ENCODE data around the gene MCTP2.

GRCh38 chr15:94457661-94458060, 226.3 kb downstream of the MCTP2 start:
- TF ChIP-seq TAF1 (IDR thresholded peaks at IDR 0.05; ENCODE audit: borderline replicate concordance, low read depth, low read length) (no peak), POLR2AphosphoS5 (IDR thresholded peaks at IDR 0.05; ENCODE audit: low read depth, low read length) (no peak)

All from GM12892 (cell line).